Superior temporal gyrus (tissue), 1 donor: ENCODE data around the gene SERTAD2.

Experiments
- DNase-seq: peaks from one replicate; pipeline ENCODE4 v3.0.0-alpha.2; 2016; ENCODE audit errors: extremely low spot score

The SERTAD2 gene

DNA sequence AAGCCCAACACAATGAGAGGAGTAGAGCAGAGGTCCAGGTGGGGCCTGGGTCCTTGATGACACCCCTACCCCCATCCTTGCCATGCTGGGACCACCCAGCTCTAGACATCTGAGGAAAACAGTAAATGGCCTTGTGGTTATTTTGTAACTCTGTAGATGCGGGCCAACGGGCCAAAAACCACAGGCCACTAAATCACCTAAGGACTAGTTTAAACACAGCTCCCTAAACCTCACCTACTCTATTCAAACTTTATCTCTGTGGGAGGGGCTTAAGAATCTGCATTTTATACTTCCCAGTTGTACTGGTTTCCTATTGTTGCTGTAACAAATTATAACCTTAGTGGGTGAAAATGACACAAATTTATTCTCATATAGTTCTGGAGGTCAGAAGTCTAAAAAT is 19.0 kb upstream of the SERTAD2 start:
- DNase-seq: no peak

GRCh38 chr2:64670047-64670446 is 16.3 kb upstream of the SERTAD2 start:
- DNase-seq: no peak

DNA sequence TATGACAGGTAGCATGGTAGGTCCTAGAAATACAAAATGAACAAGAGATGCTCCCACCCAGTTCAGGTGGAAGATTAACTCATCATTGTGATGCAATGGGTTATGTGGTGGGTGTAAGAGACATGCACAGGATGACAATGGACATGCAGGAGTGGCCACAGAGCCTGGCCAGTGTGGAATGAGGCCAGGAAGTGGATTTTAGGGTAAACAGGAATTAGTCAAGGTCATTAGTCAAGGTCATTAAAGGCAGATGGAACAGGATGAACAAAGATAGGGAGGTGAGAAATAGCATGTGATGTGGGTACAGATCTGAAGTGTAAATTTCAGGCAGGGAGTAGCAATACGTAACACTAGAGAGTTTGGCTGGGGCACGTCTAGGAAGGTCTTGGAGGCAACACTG is 15.6 kb upstream of the SERTAD2 start:
- no peak for DNase-seq

DNA sequence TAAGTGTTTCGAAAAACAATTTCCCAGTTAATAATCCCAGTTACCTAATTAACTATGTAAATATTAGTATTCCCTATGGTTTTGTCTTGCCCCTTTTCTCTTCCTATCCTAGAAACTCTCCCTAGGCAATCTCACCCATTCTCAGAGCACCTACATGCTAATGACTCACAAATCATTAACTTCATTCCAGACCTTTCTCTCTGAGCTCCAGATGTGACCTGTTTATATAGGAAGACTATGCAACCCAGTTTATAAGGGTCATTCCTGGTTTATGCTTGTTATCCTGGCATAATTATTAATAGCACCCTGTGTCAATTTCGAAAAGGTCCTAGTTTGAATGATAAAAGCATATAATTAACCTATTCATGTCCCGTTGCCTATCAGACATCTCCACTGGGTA is 14.8 kb upstream of the SERTAD2 start:
- DNase-seq: no peak

- no peak for DNase-seq
These were observed 13.8 kb upstream of the SERTAD2 start for GRCh38 chr2:64667535-64667934.

- peak; percentile 44 for DNase-seq
These were observed 13.2 kb upstream of the SERTAD2 start for GRCh38 chr2:64666810-64667438.

DNA sequence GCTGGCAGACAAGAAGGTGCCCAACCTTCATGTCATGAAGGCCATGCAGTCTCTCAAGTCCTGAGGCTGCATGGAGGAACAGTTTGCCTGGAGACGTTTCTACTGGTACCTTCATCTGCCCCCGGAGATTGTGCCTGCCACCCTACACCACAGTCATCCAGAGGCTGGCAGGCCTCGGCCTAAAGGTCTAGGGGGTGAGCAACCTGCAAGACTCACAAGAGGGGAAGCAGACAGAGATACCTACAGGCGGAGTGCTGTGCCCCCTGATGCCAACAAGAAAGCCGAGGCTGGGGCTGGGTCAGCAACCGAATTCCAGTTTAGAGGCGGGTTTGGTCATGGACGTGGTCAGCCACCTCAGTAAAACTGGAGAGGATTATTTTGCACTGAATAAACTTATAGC is 12.0 kb upstream of the SERTAD2 start:
- no peak for DNase-seq

- DNase-seq: no peak
These were observed 9.7 kb upstream of the SERTAD2 start for GRCh38 chr2:64663402-64663801.

DNA sequence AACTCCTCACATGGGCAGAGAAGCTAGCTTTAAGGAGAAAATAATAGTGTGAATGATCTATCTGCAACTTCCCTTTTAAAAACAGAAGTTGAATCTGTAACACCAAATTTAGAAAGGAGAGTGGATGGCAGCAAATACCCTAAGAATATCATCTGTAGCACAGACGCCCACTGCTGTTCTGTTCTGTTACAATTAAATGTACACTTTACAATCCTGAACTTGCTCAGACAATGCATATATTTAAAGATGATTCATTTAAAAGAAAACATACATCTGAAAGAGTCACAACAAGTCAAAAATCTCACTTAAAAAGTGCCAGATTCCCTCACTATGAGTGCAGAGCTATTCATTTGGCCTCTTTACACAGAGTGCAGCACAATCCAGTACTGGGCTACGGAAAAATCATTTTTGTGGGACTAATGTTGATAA is 8.0 kb upstream of the SERTAD2 start:
- peak; percentile 67 for DNase-seq

DNA sequence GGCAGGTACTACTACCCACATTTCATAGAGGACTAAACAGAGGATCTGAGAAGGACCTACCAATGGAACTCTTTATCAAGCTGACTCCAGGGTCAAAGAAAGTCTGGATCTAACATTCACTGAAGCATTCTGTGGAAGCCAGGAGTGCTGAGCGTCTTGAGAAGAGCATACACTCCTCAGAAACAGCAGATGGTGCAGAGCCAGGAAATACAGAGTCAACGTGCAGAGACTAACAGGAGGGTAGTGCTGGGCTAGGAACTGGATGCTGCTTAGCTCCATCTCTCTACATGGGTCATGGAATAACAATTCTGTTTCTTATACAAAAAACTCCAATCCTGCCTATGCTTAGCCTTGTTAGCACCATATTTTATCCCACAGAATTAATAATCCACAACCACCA is 5.5 kb upstream of the SERTAD2 start:
- no peak for DNase-seq

DNA sequence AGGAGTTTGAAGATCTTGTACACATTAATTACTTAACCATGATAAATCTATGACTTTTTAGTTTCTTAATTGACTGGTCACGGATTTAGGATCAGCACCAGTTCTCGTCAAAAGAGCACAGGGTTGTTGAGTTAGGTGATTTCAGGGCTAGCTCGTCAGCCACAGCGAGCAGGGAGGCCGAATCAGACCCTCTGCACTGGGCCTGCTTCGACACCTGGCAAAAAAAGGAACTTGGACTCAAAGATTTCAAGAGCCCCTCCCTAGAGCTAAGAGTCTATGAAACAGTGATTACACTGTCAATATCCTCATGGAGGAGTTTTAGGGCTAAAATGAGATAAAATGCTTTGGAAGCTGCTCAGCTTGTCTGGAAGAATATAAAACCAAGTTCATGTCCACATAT is 4.6 kb upstream of the SERTAD2 start:
- DNase-seq: no peak

DNA sequence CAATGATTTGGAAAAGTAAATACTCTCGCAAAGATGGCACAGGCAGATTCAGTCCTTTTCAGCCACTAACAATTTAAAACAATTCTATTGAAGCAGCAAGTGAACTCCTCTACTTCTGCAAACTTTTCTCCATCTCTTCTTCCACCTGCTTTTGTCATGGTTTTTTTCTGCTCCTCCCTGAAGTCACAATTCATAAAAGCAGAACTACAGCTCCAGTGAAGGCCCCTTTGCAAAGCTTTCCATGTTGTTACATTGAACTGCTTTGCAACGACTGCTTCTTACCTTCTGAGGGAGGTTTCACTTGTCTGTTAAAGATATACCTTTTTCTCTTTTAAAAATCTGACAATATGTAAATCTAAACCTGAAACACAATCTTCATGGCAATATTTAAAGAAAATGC is 3.7 kb upstream of the SERTAD2 start:
- no peak for DNase-seq

DNA sequence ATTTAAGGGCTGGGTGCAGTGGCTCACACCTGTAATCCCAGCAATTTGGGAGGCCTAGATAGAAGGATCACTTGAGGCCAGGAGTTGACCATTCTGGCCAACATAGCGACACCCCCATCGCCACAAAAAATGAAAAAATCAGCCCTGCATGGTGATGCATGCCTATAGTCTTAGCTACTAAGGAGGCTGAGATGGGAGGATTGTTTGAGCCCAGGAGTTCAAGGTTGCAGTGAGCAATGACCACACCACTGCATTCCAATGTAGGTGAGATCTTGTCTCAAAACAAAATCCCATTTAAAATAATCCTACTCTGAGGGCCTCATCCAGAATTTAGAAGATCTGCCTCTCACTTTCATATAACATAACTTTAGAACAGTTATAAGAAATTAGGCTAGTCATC is 2.7 kb upstream of the SERTAD2 start:
- no peak for DNase-seq

- no peak for DNase-seq
These were observed 2.2 kb upstream of the SERTAD2 start for GRCh38 chr2:64655873-64656272.

DNA sequence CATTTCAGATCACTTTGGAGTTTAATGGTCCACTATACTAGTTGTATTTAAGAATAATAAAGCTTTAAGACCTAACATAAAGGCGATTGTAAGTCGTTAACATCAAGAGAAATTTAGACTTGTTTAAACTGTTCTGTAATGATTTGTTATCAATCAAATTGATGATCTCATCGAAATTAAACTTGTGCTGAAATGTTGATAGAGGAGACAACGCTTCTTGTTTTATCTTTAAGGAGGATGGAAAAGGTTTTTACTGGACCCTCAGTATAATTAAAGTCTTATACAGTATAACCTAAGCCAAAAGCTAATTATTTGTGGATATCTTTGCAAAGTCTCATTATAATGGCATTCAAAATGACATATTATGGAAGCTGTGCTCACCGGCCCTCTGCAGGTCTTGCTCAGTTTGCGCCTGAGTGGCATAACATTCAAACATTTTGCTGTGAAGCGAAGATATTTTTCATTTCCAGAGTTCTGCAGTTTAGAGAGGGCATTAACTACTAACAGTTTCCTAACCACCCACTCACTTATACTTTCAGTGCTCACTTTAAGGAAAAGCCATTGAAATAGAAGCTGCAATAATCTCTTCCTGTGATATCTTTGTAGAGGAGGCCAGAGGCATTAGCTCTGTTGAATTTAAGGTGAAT is 1.4 kb upstream of the SERTAD2 start:
- DNase-seq: peak; percentile 49

- no peak for DNase-seq
These were observed 524 bp upstream of the SERTAD2 start for GRCh38 chr2:64654063-64654811.

DNA sequence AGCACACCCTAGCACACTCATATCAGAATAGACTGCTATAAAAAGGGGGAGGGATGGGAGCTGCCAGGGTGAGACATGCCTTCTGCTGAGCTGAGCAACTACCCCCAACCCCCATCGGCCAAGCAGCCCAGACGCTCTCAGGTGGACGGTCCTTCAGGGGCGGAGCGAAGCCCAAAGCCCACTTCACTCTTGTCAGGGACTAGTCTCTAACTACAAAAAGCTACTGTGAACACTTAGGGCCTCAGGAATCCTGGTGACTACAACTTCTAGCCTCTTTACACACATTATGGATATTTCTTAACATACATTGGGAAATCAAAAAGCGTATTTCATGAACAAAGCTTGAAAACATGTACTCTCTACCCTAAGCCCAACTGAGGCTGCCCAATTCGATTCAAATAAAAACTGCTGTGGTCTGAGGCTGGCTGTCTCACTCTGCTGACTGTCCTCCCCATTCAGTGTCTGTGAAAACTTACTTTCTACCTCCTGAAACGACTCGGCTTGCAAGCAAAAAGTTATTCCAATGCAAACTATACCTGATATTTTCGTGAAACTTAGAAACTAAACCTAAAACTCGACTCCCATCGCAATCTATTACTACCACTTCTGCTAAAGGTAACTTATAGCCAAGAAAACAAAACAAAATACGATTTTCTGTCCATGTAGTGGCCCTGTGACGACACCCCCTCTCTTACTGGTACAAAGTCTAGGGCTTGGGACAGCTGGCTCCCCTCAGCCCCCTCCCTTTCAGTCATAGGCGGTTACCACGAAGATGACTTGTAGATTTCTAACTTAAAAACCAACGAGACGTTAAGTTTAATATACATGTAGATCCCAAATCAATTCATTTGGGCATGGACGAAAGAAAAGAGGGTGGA is 1.2 kb downstream of the SERTAD2 start:
- peak; percentile 63 for DNase-seq

GRCh38 chr2:64651590-64651989 is 2.1 kb downstream of the SERTAD2 start:
- no peak for DNase-seq

GRCh38 chr2:64650722-64651338 is 2.9 kb downstream of the SERTAD2 start:
- no peak for DNase-seq

GRCh38 chr2:64650296-64650695 is 3.4 kb downstream of the SERTAD2 start:
- peak; percentile 58 for DNase-seq

- no peak for DNase-seq
These were observed 4.1 kb downstream of the SERTAD2 start for GRCh38 chr2:64649626-64650025.

DNA sequence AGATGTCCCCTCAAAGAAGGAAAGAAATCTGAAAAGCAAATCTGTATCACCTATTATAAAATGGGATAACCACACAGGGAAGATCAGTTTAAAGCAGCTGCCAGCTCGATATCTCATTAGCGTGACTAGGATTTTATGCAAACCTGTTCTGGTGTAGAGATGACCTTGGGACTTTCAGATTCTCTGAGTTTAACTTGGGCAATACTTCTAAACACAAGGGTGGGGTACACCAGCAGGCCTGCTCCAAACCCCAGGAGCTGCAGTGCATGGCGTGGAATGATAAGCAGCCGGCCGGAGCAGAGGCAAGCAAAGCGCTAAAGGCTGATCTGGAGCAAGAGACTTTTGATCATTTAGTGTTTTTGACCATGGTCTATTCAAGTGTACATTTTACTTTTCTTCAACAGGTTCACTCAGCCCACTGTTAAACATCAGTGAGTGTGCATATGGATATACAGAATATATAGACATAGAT is 4.7 kb downstream of the SERTAD2 start:
- no peak for DNase-seq
